NCI-H2171 (cell line): ENCODE data around the gene NDOR1.

Experiments
- DNase-seq: peaks from one replicate; lab custom pipeline; 2025; lab: John Stamatoyannopoulos, UW

Gene NDOR1

DNA sequence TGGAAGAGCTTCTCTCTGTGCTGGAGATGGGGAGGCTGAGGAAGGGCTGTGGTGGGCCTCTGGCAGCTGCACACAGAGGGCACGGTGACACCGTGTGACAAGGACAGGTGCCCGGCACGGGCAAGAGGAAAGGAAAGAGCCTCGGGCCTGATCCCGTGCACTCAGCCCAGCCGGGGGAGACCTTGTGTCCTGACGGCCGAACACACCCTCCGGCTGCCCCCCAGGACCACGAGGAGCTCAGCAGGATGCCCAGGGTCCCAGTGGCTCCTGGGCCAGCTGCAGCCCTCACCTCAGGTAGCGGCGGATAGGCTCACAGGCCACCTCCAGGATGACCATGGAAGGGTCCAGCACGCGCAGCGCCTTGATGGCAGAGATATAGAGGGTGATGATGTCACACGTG lies 22.7 kb upstream of the NDOR1 start:
- DNase-seq, result no peak

DNA sequence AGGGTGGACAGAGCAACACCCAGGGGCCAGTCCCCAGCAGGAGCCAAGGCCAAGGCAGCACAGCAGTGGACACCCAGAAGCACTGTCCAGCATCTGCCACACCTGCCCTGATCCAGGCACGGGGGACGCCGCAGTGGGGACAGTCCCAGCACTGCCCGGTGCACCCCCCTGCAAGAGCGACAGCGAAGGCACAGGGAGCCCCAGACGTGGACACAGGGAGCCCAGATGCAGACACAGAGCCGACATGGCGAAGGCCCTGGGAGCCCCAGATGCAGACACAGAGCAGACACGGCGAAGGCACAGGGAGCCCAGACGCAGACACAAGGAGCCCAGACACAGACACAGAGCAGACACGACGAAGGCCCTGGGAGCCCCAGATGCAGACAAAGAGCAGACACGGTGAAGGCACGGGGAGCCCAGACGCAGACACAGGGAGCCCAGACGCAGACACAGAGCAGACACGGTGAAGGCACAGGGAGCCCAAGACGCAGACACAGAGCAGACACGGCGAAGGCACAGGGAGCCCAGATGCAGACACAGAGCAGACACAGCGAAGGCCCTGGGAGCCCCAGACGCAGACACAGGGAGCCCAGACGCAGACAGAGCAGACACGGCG lies 21.4 kb upstream of the NDOR1 start:
- no peak for DNase-seq

DNA sequence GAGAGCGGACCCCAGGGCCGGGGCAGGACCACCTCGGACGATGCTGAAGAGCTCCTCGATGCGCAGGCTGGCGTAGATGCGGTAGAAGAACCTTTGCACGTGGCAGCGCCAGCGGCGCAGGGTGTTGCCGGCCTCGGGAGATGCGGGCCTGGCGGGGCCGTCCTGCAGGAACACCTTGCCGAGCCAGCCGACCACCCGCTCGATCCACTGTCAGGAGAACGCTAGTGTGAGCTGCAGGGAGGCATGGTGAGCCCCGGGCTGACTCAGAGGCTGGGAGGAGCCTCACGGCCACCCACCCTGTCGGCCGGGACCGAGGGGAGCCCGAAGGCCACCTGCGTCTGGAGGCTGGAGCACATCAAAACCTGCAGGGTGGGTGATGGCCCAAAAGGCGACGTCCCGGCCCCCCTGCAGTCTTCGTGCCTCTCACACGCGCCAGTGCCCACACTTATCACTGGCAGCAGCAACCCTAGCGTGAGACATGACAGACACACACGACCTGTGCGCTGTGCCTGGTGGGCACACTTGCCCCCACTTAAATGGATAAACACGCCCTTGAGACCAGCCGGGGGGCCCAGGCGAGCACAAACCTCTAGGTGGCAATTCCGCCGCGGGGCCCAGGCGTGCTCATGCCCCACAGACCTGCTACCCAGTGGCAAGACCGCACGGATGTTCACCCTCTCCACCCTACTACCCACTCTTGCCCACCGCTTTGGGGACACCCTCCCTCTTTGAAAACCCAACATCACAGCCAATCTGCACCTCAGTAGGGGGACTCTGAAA lies 20.4 kb upstream of the NDOR1 start:
- DNase-seq, result no peak

DNA sequence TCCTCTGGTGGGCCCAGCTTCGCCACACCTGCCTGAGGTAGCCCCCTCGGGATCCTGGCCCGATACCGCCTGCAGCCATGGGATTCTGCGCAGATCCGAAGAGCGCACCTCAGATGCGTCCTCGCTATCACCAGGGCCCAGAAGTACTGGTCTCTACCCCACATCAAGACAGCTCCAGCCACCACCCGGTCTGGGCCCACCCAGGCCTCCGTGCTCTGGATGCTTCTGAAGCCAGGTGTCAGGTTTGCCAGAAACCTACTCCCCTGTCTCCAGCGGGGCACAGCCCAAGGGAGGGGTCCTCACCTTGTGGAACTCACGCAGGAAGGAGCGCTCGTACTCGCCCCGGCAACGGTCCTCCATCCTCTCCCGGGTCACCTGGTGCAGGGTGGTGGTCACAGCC lies 19.6 kb upstream of the NDOR1 start:
- no peak for DNase-seq

DNA sequence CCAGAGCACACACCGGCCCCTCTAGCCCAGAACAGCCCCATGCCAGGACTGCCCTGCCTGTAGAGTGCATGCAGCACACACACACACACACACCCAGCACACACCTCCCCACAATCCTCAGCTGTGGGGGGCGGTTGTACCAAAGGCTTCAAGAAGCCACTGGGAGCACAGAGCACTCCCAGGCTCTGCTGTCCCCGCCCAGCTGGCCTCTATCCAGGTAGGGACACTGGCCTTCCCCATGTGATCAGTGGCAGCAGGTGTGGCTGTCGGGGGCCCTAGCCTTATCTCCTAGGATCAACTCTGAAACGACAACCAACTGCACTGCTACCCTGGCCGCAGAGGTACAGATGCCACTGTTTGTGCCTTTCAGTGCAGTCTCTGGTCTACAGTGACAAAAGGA lies 19.1 kb upstream of the NDOR1 start:
- DNase-seq, result no peak

- DNase-seq, result no peak
Measured at GRCh38 chr9:137187386-137187785, 18.1 kb upstream of the NDOR1 start.

DNA sequence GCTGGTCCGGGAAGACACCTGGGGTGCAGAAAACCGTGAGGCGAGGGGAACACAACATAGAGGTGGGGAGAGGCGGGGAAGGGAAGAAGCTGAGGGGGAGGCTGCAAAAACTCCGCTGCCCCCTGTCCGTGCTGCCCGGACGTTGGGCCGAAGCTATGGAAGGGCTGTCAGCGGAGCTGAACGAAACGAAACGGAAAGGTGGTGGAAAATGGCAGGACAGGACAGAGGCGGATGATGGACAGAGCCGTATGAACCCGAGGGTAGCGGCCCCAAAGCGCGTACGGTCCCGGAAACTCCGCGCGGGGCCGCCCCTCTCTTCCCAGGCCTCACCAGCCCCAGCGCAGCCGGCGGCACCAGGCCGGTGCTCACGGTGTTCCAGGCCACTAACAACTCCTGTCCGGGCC lies 17.4 kb upstream of the NDOR1 start:
- no peak for DNase-seq

DNA sequence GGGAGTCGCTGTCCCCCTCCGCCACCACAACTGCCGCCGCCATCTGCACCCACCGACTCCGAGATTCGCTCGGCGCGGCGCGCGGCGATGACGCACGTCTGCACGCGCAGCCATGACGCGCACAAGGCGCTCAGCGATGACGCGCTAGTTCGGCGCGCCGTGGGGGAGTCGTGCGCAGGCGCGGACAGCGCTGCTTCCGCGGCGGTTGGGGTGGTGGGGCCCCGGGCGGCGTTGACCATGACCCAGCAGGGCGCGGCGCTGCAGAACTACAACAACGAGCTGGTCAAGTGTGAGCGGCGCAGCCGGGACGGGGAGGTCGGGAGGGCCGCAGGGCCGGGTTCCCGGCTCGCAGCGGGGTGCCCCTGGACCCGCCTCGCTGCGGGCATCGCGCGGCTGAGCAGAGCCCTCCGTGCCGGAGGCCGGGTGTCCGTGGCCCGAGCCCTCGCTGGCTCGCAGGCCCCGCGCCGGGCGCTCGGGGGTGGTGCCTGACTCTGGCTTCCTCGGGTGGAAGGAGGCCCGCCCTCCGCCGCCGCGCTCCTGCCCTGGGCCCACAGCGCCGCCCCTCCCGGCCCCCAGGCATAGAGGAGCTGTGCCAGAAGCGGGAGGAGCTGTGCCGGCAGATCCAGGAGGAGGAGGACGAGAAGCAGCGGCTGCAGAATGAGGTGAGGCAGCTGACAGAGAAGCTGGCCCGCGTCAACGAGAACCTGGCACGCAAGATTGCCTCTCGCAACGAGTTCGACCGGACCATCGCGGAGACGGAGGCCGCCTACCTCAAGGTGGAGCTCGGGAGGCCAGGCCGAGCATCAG lies 16.8 kb upstream of the NDOR1 start, which contains the start of the genes ANAPC2 and SSNA1:
Gene ANAPC2 (minus strand): TSS at position 71 of the 807 bp plus-strand sequence. CDS start 28 bp downstream, at position 43.
Gene SSNA1 (plus strand): TSS at position 187 of the 807 bp plus-strand sequence. CDS start 51 bp downstream, at position 238.
- DNase-seq, result peak; percentile 97

GRCh38 chr9:137189297-137190295 lies 15.9 kb upstream of the NDOR1 start:
- no peak for DNase-seq

DNA sequence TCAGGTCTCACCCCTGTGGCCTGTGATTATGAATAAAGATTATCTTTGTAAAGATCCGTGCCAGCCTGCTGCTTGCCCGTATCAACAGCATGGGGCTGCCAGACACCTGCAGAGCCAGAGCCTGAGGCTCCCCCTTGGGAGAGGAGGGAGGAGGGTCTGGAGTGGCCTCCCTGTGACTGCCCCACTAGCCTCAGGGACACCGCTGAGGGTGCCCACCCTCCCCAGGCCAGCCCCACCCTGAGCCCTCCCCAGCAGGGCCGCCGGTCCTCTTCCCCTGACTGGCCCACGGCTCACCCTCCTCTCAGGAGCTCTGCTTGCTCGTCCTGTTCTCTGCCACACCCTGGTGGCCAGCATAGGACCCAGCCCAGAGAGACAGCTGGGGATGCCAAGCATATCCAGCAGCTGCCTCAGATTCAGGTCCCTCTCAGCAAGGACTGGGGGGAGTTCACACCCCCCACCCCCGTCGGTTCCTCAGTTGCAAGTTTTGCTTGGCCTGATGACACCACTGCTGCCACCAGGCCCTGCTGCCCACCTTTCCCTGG lies 15.1 kb upstream of the NDOR1 start:
- DNase-seq, result no peak

GRCh38 chr9:137191245-137191644 lies 14.3 kb upstream of the NDOR1 start:
- no peak for DNase-seq

DNA sequence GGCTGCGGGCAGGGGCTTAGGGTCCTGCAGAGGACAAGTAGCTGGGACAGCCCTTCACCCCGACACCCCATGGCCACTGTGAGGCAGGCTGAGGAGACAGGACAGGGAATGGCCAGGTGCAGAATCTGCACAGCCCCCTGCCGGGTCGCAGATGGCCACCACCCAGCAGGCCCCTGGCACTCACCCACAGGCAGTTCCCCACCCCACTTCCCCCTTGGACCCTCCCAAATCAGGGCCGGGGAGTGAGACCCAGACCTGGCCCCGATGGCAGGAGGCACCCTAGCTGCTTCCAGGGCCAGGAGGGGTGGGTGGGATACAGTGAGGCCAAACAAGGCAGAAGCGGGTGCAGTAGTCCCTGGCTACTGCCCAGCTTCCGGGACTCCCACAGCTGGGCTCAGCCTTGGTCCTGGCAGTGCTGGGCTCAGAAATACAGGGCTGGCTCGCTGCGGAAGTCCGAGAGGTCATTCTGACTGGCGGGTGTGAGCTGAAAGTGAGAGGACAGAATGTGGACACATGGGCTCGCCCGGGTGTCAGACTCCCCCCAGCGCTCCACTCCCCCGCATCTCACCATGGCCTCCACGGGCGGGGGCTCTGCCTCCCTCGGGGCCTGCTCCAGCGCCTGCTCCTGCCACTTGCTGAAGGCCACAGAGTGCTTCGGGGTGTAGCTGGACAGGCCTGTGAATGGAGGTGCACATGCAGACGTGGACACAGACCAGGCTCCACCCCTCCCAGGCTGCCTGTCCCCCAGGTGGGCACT lies 13.6 kb upstream of the NDOR1 start:
- DNase-seq, result no peak

- no peak for DNase-seq
Measured at GRCh38 chr9:137192448-137192780, 13.1 kb upstream of the NDOR1 start.

DNA sequence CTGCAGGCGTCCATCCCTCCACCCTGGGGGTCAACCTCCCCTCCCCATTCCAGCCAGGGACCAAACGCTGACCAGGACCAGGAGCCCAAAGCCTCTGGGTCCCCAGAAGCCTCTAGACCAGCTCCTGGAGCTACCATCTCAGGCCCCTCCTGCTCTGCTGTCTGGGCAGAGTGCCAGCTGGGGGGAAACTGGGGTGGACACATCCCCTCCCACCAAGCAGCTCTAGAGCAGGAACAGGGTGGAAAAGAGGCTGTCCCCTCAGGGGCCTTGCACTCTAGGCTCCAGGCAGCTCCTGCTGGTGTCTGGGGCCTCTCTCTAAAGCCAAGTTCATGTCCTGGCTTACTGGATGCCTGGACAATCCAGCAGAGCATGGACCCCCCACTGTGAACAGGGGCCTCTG lies 12.6 kb upstream of the NDOR1 start:
- no peak for DNase-seq

GRCh38 chr9:137193771-137194170 lies 11.7 kb upstream of the NDOR1 start:
- no peak for DNase-seq

DNA sequence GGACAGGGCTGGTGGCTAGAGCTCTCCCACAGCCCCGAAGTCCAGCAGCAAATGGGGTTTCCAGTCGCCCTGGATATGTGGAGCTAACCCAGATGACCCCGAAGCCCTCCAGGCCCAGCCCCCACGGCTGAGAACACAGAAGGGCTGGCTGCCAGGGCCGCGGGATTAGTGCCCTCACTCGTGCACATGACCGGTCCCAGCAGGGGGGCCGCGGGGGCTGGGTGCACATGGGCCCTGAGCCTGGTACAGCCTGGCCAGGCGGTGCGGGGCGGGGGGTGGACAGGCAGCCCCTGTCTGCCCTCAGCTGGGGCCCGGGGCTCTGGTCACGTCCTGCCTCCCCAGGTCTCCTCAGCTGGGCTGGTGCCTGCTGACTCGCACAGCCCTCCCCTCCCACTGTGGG lies 11.1 kb upstream of the NDOR1 start:
- DNase-seq, result no peak

DNA sequence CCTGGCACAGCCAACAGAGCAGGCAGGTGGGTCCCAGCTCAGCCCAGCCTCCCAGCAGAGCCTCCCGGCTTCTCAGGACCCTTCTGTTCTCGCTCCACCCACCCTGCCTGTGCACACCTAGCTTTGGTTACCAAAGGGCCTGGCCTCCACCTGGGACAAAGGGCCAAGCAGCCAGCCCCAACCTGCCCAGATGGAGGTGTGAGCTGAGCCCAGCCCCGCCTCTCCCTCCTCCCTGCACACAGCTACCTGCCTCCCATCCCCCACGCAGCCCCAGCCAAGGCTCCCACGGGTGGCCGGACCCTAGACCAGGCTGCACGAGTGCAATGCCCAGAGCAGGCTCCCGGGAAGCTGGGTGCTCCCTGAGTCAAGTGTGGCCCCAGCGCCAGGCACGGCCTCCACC lies 10.6 kb upstream of the NDOR1 start:
- DNase-seq, result peak; percentile 80

DNA sequence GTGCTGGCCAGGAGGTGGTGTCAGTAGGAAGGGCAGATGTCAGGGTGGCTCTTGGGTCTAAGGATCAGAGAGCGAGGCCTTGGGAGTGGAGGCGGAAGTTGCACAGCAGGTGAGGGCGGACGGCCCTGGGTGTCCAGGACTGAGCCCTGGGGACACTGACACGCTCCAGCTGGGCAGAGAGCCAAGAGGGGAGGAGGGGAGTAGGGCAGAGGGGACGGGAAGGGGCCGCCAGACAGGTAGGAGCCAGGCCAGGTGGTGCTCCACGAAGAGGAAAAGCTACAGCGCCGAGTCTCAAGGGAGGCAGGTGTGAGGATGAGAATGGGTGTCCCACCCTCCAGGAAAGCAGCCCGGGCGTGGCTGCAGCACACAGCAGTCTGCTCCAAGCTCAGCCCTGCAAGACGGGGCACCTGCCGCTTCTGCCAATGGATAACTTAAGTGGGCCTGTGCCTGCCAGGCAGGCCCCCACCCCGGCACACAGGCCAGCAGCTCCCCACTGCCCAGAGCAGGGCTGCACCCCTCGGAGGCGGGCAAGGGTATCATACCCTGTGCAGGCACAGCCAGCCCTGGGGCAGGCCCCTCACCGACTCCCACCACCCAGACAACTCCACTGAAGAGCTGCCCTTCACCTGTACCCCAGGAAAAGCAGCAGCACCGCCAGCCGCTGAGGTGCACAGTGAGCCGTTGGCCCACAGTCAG lies 9.8 kb upstream of the NDOR1 start:
- DNase-seq, result peak; percentile 99

GRCh38 chr9:137198051-137198901 lies 7.2 kb upstream of the NDOR1 start:
- DNase-seq, result no peak
